H1 (cell line): Measurements from ENCODE around the gene TMEM131L. TPM values are rescaled to one million over a fixed set of nuclear protein-coding genes. Genes with fewer than 3 reads are reported as not detected.

Experiments used
- CTCF ChIA-PET: fragments of 300-600 bp; sonication (Branson Sonifier 250); formaldehyde crosslinking; loops from one replicate; lab custom pipeline; 2021; ENCODE audit not compliant: partially characterized antibody; lab: Charles Lee
- POLR2A ChIA-PET: fragments of 300-600 bp; sonication (Branson Sonifier 250); formaldehyde crosslinking; loops from one replicate; lab custom pipeline; 2021; ENCODE audit warnings: inconsistent platforms; ENCODE audit not compliant: partially characterized antibody; lab: Charles Lee
- DNase-seq, 2 experiments: peaks; one replicate each; pipeline versions ENCODE4 v3.0.0 to v3.0.0-alpha.2; 2010 to 2022; ENCODE audit warnings: low spot score in 2 of 2, low read depth in 1 of 2, mixed read lengths in 1 of 2
- FAIRE-seq: peaks from 2 replicates; lab custom pipeline; 2011; peaks lifted over from hg19 to GRCh38; lab: Jason Lieb, UNC
- H2AFZ ChIP-seq: 2 replicates; pipeline ENCODE4 v1.8.1; 2012; ENCODE audit warnings: low read length, inconsistent platforms
- H2AK5ac ChIP-seq: 2 replicates; pipeline ENCODE4 v1.6.1; 2013; ENCODE audit warnings: low read depth, low read length
- H2BK120ac ChIP-seq: replicated peaks from 2 replicates; pipeline ENCODE3; 2013; ENCODE audit warnings: low read depth, low read length, inconsistent platforms
- H2BK12ac ChIP-seq: 2 replicates; pipeline ENCODE4 v1.6.1; 2013; ENCODE audit warnings: low read depth, low read length
- H2BK15ac ChIP-seq: 2 replicates; pipeline ENCODE4 v1.6.1; 2013; ENCODE audit warnings: low read length
- H2BK20ac ChIP-seq: 2 replicates; pipeline ENCODE4 v1.6.1; 2013; ENCODE audit warnings: low read length
- H2BK5ac ChIP-seq: 2 replicates; pipeline ENCODE4 v1.6.1; 2013; ENCODE audit warnings: low read depth, low read length
- H3K14ac ChIP-seq: 2 replicates; pipeline ENCODE4 v1.6.1; 2013; ENCODE audit warnings: inconsistent platforms; ENCODE audit not compliant: insufficient read length
- H3K18ac ChIP-seq: 2 replicates; pipeline ENCODE4 v1.6.1; 2013; ENCODE audit warnings: low read length; ENCODE audit errors: extremely low read depth
- H3K23ac ChIP-seq: 2 replicates; pipeline ENCODE4 v1.6.1; 2013; ENCODE audit warnings: inconsistent platforms; ENCODE audit not compliant: insufficient read length
- H3K23me2 ChIP-seq: 2 replicates; pipeline ENCODE4 v1.6.1; 2013; ENCODE audit warnings: low read depth, low read length
- H3K27ac ChIP-seq: 2 replicates; pipeline ENCODE4 v1.6.1; 2011; ENCODE audit warnings: low read depth, low read length, inconsistent platforms
- H3K27me3 ChIP-seq, 4 experiments: replicated peaks in 1 of 4; 1 replicate in 1 of 4; 2 replicates in 3 of 4; pipeline versions ENCODE4 v1.6.1 to v1.8.1; 2011 to 2013; ENCODE audit warnings: low read length in 3 of 4, mild to moderate bottlenecking in 3 of 4, inconsistent platforms in 2 of 4, mixed read lengths in 2 of 4, moderate library complexity in 1 of 4; ENCODE audit not compliant: control insufficient read depth in 3 of 4, insufficient read depth in 3 of 4; ENCODE audit errors: extremely low read depth in 1 of 4
- H3K36me3 ChIP-seq, 4 experiments: 2 replicates each; pipeline versions ENCODE4 v1.6.1 to v1.8.1; 2011 to 2013; ENCODE audit warnings: mild to moderate bottlenecking in 4 of 4, low read length in 3 of 4, moderate library complexity in 2 of 4, control low read depth in 1 of 4, inconsistent platforms in 1 of 4; ENCODE audit not compliant: insufficient read depth in 4 of 4, control insufficient read depth in 2 of 4
- H3K4ac ChIP-seq: replicated peaks from 2 replicates; pipeline ENCODE3; 2013; ENCODE audit warnings: low read length, low read depth, mixed read lengths, inconsistent platforms; ENCODE audit not compliant: insufficient read length
- H3K4me1 ChIP-seq, 4 experiments: replicated peaks in 1 of 4; 1 replicate in 1 of 4; 2 replicates in 3 of 4; pipeline versions ENCODE4 v1.6.1 to v1.8.1; 2011 to 2013; ENCODE audit warnings: low read length in 3 of 4, inconsistent platforms in 2 of 4, mixed read lengths in 1 of 4; ENCODE audit not compliant: insufficient read depth in 4 of 4, control insufficient read depth in 3 of 4
- H3K4me2 ChIP-seq, 2 experiments: 2 replicates each; pipeline versions ENCODE4 v1.6.1 to v1.8.1; 2011 to 2013; ENCODE audit warnings: low read depth in 2 of 2, low read length in 2 of 2, control low read depth in 1 of 2, inconsistent platforms in 1 of 2, mild to moderate bottlenecking in 1 of 2; ENCODE audit not compliant: insufficient read depth in 1 of 2
- H3K4me3 ChIP-seq, 4 experiments: fragments of 200-600, 300-600 bp in 1 of 4; sonication (generic), shearing (Covaris generic), sonication (Bioruptor Twin) in 1 of 4; 2 replicates each; pipeline versions ENCODE4 v1.5.1 to v1.8.1; 2011 to 2016; ENCODE audit warnings: low read length in 4 of 4, low read depth in 3 of 4, control low read depth in 2 of 4, inconsistent platforms in 2 of 4, mild to moderate bottlenecking in 2 of 4, mixed read lengths in 1 of 4, moderate library complexity in 1 of 4; ENCODE audit not compliant: insufficient read depth in 2 of 4; ENCODE audit errors: extremely low read depth in 1 of 4
- H3K56ac ChIP-seq: replicated peaks from 2 replicates; pipeline ENCODE3; 2013; ENCODE audit warnings: low read depth, mild to moderate bottlenecking, mixed read lengths, low read length, inconsistent platforms; ENCODE audit not compliant: insufficient read length
- H3K79me1 ChIP-seq: 2 replicates; pipeline ENCODE4 v1.6.1; 2013; ENCODE audit warnings: low read depth, low read length, control low read depth
- H3K79me2 ChIP-seq, 2 experiments: 2 replicates each; pipeline versions ENCODE4 v1.6.1 to v1.8.1; 2012 to 2013; ENCODE audit warnings: low read length in 2 of 2, mild to moderate bottlenecking in 2 of 2, inconsistent platforms in 1 of 2; ENCODE audit not compliant: insufficient read depth in 2 of 2, control insufficient read depth in 1 of 2
- H3K9ac ChIP-seq, 4 experiments: replicated peaks in 1 of 4; 1 replicate in 1 of 4; 2 replicates in 3 of 4; pipeline versions ENCODE4 v1.6.1 to v1.8.1; 2011 to 2013; ENCODE audit warnings: low read depth in 3 of 4, low read length in 3 of 4, control low read depth in 2 of 4, mild to moderate bottlenecking in 2 of 4, moderate library complexity in 2 of 4, inconsistent platforms in 1 of 4; ENCODE audit errors: extremely low read depth in 1 of 4
- H3K9me3 ChIP-seq, 2 experiments: 2 replicates each; pipeline versions ENCODE4 v1.6.1 to v1.8.1; 2012 to 2013; ENCODE audit warnings: mild to moderate bottlenecking in 2 of 2, moderate library complexity in 2 of 2, control low read depth in 1 of 2, inconsistent platforms in 1 of 2, low read depth in 1 of 2, low read length in 1 of 2, mixed read lengths in 1 of 2; ENCODE audit not compliant: insufficient read depth in 2 of 2
- H4K20me1 ChIP-seq, 2 experiments: replicated peaks in 1 of 2; 2 replicates each; pipeline versions ENCODE3 to v1.8.1; 2011 to 2013; ENCODE audit warnings: inconsistent platforms in 2 of 2, low read length in 2 of 2, mild to moderate bottlenecking in 1 of 2; ENCODE audit not compliant: insufficient read depth in 2 of 2, control insufficient read depth in 1 of 2
- H4K5ac ChIP-seq: 2 replicates; pipeline ENCODE4 v1.6.1; 2013; ENCODE audit warnings: low read length, low read depth, mixed read lengths, inconsistent platforms; ENCODE audit not compliant: insufficient read length
- H4K8ac ChIP-seq: 2 replicates; pipeline ENCODE4 v1.8.0; 2013; ENCODE audit warnings: mild to moderate bottlenecking, moderate library complexity, low read length, inconsistent platforms; ENCODE audit not compliant: insufficient read depth; ENCODE audit errors: extremely low read depth
- H4K91ac ChIP-seq: replicated peaks from 2 replicates; pipeline ENCODE3; 2013; ENCODE audit warnings: low read length, mixed read lengths, inconsistent platforms; ENCODE audit not compliant: insufficient read length
- CBX8 ChIP-seq: fragments of 300-800, 300-1000 bp; sonication (generic); IDR thresholded peaks from 2 replicates; pipeline ENCODE4 v1.7.1; 2016; ENCODE audit warnings: low read depth, low read length, borderline replicate concordance
- CHD1 ChIP-seq: IDR thresholded peaks from 2 replicates; pipeline ENCODE4 v1.6.1; 2012; ENCODE audit warnings: low read depth, low read length, improper control_type of control experiment
- SRF ChIP-seq: IDR thresholded peaks from 2 replicates; pipeline ENCODE4 v1.6.1; 2011; ENCODE audit warnings: mild to moderate bottlenecking, low read depth, low read length, moderate library complexity
- WGBS, 2 experiments: shearing (Covaris generic) in 1 of 2; methylation state at CpG; one replicate each; pipeline versions ENCODE4 v1.1.6 to v1.1.7; 2013 to 2015; ENCODE audit warnings: low lambda C conversion rate in 2 of 2, mixed read lengths in 2 of 2, inconsistent platforms in 1 of 2, low coverage in 1 of 2, missing lambda C conversion rate in 1 of 2; ENCODE audit not compliant: insufficient replicate concordance in 2 of 2, insufficient coverage in 1 of 2, insufficient read length in 1 of 2; ENCODE audit errors: extremely low coverage in 1 of 2, missing lambda C conversion rate in 1 of 2; 5-methylcytosine and 5-hydroxymethylcytosine counted together
- polyA plus RNA-seq, 7 experiments: library from polyadenylated mRNA; depleted of rRNA in 3 of 7; stranded (reverse) in 5 of 7; unstranded in 2 of 7; fragments of >200 nt in 5 of 7; fragments of 200-250 nt in 2 of 7; gene quantifications; 1 replicate in 5 of 7; 2 replicates in 1 of 7; 4 replicates in 1 of 7; pipeline versions ENCODE4 v1.2.1 to v1.2.3, GENCODE V29; 2011 to 2013; ENCODE audit warnings: missing spikeins in 2 of 7, mixed read lengths in 2 of 7
- total RNA-seq: library from RNA; stranded (reverse); fragmentation: NEBNext Ultra II Directional; extraction: Animal tissue kit (Norgen Biotek cat#: 25700); gene quantifications from 2 replicates; pipeline ENCODE4 v1.2.1, GENCODE V29; 2021

TMEM131L gene
- total and polyA plus RNA-seq, 2 of the 8 experiments (the other 6 are each of a cell fraction or from before 2014, with no cell fraction given), result 14.3 to 26.1 TPM

- no peak overlapping the region for H2BK20ac ChIP-seq
- H4K5ac ChIP-seq, result no peak overlapping the region
- no peak overlapping the region for H2AFZ ChIP-seq
- no peak overlapping the region for H3K9ac ChIP-seq
- H3K79me1 ChIP-seq, result no peaks in the 10 kb centered on the region
- ChIA-PET POLR2A (no interaction called here), CTCF (interaction anchor here (3.4 kb wide), 1 partner anchor 11 kb away, joined by 16 read pairs; no protein-coding TSS in a partner anchor)
- H3K4ac ChIP-seq, result no peak overlapping the region
- H3K56ac ChIP-seq, result no peak overlapping the region
- no peak for DNase-seq
- H3K18ac ChIP-seq, result no peak overlapping the region
- WGBS, 2 experiments, result 93% methylated on average over 2 of the region's 2 CpGs; no CpG with 5 or more reads in 1 of the 2 experiments
- H3K4me1 ChIP-seq, result peaks cover 0 to 12% (median 9%) of the 10 kb centered on the region in 4 experiments; a peak in 4 of 7 replicates
- no peak overlapping the region for H2AK5ac ChIP-seq
- H2BK15ac ChIP-seq, result no peak overlapping the region
- H2BK120ac ChIP-seq, result no peak overlapping the region
- H3K23me2 ChIP-seq, result no peaks in the 10 kb centered on the region
- H4K20me1 ChIP-seq, result no peaks in the 10 kb centered on the region
- no peak overlapping the region for H2BK5ac ChIP-seq
- no peak overlapping the region for H3K4me3 ChIP-seq
- no peaks in the 10 kb centered on the region for H3K79me2 ChIP-seq
- FAIRE-seq, result no peak
- no peak overlapping the region for H3K4me2 ChIP-seq
- no peak overlapping the region for H4K8ac ChIP-seq
- H3K36me3 ChIP-seq, result peaks cover 2 to 49% (median 23%) of the 10 kb centered on the region in 4 experiments
- H3K9me3 ChIP-seq, result no peaks in the 10 kb centered on the region
- H4K91ac ChIP-seq, result no peak overlapping the region
- no peak overlapping the region for H3K14ac ChIP-seq
- no peak overlapping the region for H3K23ac ChIP-seq
- H3K27ac ChIP-seq, result no peak overlapping the region
- H2BK12ac ChIP-seq, result no peak overlapping the region
- H3K27me3 ChIP-seq, result no peaks in the 10 kb centered on the region
- TF ChIP-seq CBX8 (no peak), SRF (no peak), CHD1 (no peak)
These were observed 157.3 kb downstream of the TMEM131L start for GRCh38 chr4:153623491-153623890.
